Measurements from ENCODE around the gene GPC6.
"Not testable (repeated sequence)": the region's sequence is repeated elsewhere in the genome, so short reads cannot be mapped to it uniquely, and the experiment has no call there.

Gene GPC6

DNA sequence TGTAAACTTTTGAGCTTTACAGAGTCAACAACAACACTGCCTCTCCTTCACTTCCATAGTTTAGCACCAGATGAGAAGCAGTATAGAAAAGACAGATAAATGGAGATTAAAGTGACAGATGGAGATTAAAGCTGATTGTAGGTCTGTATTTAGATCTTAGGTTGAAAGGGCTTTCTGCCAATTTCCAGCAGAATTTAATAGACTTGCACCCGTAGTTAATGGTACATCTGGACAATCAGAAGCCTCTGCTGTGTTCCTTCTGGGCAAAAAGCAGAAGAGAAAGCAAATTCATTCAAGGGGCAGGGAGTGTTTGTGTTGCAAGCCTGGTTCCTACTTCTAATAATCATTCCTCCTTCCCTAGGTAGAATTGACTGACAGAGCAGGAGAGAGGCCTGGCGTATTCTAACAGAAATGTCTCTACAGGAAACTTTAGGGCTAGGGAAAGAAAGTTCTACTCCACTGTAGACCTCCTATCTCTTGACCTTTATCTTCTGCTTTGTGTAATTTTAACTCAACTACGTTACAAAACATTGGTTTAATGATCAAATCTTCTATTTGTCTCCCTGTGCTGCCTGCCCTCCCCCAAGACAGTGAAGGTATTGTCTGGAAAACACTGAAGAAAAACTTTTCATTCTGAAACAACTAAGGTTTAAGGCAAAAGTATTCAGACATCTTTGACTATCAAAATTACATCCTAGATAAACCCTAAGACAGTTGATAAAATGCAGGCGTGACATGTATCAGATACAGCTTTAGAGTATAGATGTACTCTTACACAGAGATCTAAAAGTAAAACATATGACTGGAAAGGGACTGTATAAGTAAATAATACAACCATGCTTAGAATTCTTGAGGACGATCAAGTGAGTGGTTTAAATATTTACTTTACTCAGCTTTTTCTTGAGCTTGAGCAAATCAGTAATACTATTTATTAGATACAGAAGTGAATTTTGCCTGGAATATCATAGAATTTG lies 44.4 kb downstream of the GPC6 start:
- no peak for DNase-seq

DNA sequence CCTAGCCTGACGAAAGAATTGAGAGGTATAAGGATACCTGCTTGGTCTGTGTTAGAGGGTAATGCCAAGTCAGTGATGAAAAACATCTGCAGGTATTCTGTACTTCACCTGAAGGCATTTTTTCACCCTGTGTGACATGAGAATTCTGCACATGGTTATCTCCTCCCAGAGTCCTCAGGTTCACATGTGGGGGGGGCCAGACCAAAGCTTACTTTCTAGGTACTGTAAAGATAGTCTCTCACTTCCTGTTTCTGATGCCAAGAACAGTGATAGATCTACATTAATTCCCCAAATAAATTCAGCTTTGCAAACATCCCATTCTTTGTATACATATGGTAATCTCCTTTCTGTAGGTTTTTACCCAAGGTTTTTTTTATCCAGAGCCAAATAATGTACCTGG lies 53.4 kb downstream of the GPC6 start:
- DNase-seq, result no peak

DNA sequence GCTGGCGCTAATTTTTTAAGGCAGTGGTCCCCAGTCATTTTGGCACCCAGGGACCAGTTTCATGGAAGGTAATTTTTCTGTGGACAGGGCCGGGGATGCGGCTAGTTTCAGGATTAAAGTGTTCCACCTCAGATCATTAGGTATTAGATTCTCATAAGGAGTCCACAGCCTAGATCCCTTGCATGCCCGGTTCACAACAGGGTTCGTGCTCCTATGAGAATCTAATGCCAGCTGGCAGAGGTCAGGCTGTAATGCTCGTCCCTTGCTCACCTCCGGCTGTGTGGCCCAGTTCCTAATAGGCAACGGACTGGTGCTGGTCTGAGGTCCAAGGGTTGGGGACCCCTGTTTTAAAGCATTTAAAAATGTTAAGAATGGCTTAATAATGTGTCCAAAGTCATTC lies 54.1 kb downstream of the GPC6 start:
- DNase-seq, result no peak

DNA sequence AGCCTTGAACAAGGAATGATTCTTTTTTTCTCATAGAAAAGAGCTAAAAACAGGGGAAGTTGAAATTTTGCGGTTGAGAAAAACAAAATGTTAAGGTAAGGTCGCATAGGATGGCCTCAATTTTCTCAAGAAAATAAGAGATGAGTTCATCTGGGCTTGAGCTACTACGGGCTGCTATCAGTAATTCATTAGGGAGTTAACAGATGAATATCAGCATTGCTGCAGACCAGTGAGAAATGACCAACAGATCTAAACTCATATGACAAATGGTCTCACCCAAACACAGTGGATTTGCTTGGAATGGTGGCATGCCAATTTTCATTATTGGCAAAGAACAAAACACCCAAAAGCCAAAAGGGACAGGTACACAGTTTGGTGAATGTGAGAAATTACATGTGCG lies 56.6 kb downstream of the GPC6 start:
- DNase-seq, result no peak

DNA sequence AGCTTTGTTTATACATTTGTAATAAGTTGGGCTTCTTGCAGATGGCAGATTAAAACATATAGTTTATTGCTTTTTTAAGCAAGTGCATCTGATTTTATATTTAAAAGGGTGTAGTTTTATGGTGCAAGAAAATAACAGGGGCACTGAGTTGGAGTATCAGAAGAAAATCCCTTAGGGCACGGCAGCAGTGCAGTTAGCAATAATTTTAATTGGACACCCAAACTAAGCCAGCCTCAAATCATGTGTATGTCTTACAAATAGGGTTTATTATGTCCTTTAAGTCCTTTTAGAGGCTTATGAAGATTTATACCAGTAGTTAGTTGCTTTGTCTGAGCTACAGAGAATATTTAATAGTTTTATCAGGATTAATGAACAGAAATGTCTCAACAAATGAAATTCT lies 57.5 kb downstream of the GPC6 start:
- DNase-seq, result no peak

DNA sequence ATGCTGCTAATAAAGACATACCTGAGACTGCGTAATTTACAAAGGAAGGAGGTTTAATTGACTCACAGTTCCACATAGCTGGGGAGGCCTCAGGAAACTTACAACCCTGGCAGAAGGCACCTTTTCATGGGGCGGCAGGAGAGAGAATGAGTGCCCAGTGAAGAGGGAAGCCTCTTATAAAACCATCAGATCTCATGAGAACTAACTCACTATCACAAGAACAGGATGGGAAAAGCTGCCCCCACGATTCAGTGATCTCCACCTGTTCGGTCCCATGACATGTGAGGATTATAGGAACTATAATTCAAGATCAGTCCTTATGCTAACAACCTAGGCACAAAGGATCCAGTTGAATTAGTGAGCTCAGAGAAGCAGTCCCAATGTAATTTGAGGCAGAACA lies 59.4 kb downstream of the GPC6 start:
- no peak for DNase-seq

DNA sequence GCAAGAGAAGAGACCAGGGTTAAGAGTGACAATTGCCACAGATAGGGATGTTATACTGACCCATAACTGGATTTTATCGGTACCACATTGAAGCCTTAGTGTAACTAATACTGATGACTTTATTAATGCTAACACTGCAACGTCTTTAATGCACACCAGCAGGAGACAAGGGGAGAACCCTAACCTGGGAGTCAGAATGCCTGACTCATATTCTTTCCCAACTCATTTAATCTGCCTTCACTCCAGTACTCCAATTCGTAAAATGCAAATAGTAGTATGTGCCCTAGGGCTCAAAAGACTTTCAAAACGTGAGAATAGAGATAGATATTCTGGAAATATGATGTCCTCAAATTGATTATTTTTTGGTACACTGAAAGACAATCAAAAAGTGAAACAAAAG lies 62.4 kb downstream of the GPC6 start:
- DNase-seq, result no peak

DNA sequence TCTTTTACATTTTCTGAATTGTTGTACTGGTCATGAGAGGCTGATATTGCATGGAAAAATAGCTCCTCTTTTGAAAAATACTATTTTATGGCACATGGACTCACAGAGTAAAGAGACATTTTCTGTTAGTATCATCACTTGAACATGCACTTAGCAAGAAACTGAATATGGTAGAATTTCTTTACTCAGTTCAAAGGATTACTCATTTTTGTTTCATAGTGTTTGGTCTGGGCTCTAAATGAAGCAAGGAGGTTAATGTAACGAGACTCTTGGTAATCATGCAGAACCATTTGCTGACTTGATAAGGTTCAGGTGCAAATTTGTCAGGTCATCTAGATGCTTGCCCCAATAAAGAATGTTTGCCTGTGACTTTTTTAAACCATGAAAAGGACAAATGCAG lies 63.2 kb downstream of the GPC6 start:
- no peak for DNase-seq

DNA sequence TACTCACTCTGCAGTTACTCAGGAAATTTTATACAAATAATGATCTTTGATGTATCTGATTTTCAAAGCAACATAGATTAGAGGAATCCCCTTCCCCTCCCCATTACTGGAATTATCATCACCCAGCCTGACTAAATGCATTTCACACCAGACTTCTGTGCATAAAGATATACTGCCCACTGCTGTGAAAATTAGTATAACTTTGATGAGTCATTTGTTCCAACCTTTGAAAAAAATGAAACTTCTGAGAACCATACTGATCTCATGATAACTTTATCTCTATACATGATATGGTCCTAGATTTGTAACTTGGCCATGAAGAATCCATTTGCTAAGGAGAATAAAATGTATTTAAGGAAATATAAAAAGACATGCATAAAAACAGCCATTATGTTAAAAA lies 63.9 kb downstream of the GPC6 start:
- no peak for DNase-seq

DNA sequence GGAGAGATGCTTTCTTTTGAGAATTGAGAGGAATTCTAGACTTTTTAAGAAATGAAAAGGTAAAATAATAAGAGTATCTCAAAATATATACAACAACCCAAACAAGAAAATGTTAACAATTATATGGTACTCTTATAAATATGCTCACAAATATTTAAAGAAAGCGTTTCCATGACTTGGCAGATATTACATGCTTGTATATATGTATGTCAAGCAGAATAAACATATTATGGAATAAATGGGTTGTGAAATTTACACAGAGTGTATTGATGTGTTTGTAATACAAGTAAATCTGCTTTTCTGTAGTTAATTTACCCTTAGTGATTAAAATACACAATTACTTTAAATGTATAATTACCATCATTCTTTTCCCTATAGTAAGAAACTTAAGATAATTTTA lies 65.8 kb downstream of the GPC6 start:
- no peak for DNase-seq

DNA sequence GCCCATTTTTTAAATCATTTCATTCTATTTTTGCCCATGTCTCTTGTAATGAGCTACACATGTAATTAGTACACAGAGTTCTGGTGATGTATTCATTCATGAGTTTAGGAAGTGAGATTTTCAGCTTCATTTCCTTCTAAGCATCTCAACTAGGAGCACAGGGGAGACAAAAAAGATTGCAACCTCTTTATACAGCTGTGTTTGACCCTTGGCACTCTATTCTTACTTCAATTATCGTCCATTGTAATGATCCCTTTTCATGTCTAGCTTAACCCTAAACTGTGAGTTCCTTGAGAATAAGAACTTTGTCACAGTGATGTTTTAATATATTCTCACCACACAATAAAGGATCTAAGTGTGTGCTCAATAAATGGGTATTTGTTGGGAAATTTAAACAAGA lies 67.1 kb downstream of the GPC6 start:
- no peak for DNase-seq

DNA sequence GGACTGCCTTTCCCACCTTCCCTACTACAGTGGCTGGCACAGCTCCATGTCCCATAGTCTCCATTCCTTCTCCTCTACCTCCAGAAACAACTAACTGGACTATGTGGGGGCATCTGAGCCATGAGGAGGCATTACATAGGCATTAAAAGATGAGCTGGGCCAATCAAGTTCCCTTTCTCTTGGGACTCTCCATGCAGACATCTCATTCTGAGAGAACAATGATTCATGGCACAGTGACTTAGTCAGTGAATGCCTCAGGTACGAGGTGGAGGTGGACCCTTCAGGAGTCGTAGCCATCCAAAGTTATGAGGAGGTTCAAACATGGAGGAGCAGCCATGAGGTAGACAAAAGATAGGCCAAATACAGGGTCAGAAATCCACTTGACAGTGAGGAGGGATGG lies 70.0 kb downstream of the GPC6 start:
- no peak for DNase-seq

DNA sequence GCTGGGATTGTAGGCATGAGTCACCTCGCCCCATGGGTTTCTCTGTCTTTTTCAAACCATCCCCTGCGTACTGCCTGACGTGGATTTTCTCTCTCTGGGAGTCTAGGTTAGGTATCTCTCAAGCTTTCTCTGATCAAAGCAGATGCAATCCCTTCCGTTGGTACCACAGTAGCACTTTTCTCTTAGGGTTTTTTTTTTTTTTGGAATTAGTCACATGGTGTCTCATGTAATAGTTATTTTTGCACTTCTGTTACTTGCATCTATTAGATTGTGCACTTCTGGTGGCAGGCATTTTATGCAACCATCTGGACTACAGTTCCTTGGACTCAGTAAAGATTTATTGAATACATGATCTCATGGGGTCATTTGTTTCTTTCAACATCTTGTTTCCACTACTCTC lies 72.1 kb downstream of the GPC6 start:
- no peak for DNase-seq

DNA sequence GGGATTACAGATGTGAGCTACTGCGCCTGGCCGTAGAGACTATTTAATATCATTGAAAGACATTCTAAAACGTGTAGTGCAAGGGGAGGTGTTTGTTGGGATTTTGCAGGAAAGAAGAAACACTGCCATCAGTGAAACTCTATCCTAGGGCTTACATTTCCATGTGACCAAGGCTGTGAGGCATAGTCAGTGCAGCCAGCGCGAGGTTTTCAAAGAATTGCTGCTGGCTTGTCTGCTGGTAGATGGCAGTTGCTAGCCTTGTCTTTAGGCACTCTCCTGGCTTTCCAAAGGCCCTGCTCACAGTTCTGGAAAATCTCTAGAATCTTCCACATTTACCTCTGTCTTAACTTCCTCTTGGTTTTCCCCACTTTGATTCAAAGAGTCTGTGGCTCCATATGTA lies 77.5 kb downstream of the GPC6 start:
- no peak for DNase-seq

DNA sequence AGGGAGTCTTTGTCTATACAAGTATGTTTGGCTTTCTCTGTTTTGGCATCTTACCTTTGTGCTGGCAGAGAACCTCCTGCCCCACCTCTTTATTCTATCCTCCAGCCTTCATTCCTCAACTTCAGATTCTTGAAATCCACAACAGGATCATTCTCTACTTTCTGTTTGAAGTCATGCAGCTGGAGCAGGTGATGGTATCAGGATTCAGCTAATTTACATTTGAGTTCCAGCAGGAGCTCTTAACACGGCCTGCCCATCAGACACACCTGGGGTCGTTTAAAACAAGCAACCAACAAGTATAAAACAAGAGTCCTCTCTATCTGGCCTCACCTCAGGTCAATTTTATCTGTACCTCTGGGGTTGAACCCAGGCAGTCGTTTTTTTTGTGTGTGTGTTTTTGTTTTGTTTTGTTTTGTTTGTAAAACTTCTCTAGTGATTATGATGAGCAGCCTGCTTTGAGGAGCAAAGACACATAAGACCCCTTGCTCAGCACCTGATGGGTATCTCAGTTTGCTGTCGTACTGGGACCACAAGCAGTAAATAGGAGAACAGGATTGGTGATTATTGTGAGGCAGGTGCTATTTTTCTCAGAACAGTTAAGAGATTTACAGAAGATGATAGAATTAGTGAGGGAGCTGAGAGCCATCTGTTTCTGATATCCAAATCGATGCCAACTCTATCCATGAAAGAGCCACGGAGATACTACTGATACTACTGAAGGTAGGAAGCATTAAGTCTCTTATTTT lies 78.4 kb downstream of the GPC6 start:
- no peak for DNase-seq

DNA sequence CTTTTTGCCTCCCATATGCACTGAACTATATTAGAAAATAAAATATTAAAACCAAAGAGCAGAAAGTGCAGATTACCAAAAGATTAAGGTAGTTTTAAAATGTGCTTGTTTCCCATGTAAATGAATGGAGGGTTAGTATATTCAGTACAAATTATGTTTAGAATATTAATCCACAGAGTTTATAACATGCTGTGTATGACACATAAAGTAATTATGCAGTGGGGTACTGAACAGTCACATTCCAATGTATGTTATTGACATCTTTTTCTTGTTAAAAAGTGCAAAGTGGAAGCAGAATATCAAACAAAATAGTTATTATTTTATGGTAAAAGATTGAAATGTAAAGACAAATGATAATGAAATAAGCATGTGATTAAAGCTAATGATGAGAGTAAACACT lies 79.3 kb downstream of the GPC6 start:
- DNase-seq, result no peak

DNA sequence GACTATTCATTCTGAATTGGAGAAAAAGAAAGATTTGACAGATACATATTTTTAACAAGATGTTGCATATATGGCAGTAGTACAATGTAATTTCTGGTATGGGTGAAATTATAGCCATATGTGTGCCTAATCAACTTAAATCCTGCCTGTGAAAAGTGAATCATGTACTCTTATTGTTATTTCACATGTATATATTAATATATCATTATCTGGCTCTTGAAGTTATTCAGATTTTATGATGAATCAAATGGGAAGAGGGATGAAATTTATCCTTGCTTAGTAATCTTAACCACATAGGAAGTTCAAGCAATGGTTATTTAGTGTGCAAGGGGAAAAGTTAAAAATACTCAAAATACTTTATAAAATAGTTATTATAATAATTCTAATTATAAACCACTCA lies 80.5 kb downstream of the GPC6 start:
- no peak for DNase-seq

DNA sequence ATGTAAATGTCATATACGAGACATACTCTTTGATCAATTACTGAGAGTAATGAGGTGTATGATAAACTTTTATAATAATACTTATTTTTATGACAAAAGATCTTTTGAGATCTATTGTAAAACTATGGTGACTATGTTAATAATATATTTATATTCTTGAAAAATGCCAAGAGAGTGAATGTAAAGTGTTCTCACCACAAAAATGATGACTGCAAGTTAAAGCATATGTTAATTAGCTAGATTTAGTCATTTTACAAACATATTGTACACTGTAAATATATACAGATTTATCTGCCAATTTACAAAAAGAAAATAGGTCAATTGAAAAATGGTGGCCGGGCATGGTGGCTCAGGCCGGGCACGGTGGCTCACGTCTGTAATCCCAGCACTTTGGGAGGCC lies 81.0 kb downstream of the GPC6 start:
- DNase-seq, result no peak

DNA sequence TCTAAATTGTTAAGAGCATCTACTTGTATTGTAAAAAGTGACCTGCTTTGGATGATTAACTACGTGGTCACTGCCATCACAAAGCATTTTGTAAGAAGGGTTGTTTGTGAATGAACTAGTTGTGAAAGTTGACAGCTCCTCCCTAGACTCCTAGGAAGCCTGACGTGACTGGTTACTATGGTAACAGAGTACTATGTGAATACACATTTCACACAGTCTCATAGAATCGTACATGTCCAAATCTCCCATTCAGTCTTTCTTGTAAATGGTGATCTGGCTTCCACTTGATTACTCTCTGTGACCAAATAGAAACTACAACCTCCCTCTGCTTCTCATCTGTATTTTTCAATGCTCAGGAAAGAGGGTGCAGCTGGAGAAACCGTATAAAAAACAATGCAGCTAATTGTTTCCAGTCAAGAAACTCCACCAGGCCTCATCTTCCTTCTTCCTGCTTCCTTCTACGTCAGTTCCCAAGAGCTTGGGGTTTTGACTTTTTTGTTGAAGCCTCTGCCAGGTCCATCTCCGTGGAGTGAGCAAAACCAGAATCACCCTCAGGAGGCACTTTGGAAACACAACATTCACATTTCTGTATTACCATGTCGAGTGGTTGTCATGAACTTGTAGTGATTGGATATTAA lies 83.4 kb downstream of the GPC6 start:
- no peak for DNase-seq

DNA sequence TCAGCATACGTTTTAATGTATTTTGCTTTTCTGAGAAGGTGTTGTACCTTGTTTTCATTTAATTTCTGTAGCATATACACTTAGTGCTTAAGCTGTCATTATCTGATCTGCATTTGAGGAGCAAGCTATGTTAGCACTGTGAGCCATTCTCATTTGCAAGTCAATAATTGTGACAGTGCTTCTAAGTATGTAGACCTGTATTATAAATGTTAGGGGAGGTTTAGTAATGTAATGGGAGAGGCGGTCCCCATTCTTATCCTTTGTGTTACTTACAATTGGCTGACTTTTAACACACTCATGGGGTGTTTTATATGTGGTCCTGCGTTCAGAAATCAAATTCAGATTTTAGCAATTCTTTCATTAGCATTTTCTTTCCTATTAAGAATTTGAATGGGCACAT lies 90.2 kb downstream of the GPC6 start:
- no peak for DNase-seq

DNA sequence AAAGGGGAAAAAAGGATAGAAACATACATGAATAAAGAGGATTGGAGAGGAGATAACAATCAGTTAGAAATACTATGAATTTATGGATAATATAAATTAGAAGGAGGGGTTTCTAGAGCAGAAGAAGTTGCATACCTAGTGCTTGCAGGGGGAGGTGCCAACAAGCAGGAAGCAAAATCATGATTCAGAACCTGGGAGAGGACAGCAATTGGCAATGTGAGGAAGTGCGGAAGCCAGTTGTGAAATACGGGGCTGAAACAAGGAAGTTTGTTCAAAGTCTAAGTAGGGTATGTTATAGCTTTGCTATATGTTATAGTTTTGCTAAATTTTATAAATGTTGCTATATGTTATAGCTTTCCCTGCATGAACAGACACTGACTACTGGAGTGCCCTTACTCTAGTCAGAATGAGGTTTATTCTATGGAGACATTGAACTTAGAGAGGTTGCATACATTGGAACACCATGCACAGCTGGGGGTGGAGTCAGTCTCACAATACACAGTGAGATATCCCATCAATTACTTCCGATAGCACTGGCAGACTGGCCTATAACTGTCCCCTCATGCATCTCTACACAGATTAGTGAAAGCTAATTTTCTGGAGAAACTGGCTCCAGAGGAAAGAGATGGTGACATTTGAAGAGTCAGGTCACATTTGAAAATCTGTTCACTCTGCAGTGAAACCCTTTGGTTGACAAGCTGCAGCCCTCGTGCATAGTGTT lies 92.1 kb downstream of the GPC6 start:
- no peak for DNase-seq

DNA sequence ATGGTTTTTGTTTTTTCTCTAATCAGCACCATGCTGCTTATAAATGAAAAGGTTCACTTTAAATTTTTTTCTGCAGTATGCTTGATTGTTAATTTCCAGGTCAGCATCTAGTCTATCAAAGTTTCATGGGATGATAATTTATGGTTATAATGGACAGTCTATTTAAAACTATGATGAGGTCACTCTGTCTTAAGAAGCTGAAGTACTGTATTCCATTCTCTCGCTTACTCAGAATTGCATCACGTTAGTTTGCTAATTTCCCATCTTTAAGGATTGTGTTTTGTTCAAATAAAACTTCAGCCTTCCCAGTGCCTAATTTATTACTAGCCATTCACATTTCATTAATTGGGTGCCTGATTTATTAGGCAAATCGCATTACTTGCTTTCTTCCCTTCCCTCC lies 94.3 kb downstream of the GPC6 start:
- DNase-seq, result no peak

DNA sequence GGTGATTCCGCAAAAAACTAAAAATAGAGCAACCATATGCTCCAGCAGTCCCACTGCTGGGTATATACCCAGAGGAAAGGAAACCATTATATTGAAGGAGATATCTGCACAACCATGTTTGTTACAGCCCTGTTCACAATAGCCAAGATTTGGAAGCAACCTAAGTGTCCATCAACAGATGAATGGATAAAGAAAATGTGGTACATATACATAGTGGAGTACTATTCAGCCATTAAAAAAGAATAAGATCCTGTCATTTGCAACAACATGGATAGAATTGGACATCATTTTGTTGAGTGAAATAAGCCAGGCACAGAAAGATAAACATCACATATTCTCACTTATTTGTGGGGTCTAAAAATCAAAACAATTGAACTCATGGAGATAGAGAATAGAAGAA lies 97.3 kb downstream of the GPC6 start:
- not testable (repeated sequence) for DNase-seq

All from activated naive CD4-positive, alpha-beta T cell (primary cell).